T-helper 22 cell (primary cell): ENCODE data around the gene DDT.
"Not testable (repeated sequence)": the region's sequence is repeated elsewhere in the genome, so short reads cannot be mapped to it uniquely, and the experiment has no call there.

Experiments
- DNase-seq: peaks from one replicate; pipeline ENCODE4 v3.0.0-alpha.2; 2020; ENCODE audit warnings: low read depth

Gene DDT

DNA sequence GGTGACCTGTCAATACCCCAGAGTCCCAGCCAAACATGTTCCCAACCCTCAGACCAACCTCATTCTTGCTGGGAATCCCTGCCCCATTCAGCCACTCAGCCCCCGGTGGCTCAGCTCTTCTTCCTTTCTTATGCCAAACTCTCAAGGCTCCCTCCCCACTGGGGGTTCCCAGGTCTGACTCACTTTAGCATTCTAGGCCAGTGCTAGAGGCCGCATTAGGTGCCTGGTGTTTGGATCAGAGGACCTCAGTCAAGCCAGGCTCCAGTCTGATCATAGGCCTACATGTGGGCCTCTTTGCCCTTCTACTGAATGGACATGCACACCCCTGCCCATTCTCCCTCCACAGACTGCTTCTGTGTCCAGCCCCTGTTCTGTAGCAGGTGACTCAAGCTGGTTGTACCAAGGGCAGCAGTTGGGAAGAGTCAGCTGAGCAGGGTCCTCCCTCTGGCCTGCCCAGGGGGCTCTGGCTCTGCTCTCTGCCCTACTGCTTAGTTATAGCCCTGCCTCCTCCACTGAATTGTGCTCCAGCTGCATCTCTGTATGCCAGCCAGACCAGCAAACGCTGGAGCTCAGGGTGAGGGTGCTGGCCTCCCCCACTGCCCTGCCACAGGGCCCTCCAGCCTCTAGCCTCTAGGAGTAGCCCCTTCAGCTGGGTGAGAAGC is 15.5 kb upstream of the DDT start:
- not testable (repeated sequence) for DNase-seq

DNA sequence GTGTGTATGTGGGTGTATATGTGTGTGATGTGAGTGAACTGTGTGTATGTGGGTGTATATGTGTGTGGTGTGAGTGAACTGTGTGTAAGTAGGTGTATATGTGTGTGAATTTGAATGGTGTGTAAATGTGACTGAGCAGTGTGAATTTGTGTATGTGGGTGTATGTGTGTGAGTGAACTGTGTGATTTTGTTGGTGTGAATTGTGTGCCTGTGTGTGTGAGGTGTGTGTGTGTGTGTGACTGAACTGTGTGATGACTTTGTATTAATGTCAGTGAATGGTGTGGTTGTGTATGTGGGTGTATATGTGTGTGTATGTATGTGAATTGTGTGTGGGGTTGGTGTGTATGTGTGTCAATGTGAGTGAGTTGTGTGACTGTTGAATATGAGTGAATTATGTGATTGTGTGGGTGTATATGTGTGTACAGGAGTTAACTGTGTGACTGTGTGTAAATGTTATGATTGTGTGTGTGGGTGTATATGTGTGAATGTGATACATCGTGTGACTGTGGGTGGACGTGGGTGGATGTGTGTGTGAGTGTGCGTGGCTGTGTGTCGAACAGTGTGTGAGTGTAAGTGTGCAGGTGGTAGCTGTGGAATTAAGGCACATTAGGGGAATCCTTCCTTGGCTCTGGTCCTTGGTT is 12.4 kb upstream of the DDT start:
- DNase-seq, result not testable (repeated sequence)

DNA sequence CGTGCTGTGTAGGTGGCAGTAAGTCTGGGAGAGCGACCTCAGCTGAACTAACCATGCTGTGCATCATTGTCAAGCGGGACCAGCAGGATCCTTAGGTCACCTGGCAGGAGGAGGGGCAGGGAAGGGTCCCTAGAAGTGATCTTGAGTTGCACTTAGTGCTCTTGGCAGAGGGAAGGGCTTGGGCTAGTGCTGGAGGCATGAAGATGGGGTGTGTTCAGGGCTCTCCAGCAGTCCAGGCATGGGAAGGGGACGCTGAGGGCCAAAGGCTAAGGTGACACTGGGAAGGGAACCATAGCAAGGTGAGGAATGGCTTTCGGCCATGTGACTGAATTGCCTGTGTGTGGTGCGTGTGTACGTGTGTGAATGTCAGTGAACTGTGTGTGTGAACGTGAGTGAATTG is 11.8 kb upstream of the DDT start:
- DNase-seq, result not testable (repeated sequence)

DNA sequence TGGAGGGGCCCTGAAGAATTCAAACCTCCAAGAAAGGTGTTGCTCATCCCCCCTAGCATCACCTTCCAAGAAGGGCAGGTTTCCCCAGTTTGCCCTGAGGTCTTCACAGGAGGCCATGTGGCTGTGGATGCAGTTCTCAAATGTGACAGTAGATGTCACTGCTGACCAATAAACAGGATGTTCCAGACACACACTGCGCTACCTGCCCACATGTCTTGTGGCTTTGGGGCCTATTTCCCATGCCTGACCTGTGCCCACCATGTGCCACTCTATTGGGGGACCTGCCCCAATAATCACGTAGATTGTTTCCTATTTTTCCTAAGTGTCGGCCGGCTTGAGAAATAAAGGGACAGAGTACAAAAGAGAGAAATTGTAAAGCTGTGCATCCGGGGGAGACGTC is 10.2 kb upstream of the DDT start:
- DNase-seq, result no peak

DNA sequence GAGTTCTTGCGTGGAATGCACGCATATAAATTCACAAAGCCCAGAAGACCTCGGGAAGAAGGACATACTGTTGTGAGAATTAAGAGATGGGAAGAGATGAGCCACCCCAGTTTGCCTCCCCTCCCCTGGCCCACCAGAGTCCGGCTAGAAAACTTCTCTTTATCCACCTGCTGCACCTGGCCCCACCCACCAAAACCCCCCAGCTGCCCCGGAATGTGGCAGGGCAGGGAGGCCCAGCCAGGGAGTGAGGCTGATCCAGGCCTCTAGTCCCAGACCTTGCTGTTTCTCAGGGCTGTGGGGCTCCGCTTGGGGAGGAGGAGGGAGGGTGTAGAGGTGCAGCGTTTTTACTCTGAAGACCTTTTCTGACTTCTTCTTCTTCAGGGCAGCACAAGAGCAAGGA is 6.3 kb upstream of the DDT start:
- DNase-seq, result not testable (repeated sequence)

DNA sequence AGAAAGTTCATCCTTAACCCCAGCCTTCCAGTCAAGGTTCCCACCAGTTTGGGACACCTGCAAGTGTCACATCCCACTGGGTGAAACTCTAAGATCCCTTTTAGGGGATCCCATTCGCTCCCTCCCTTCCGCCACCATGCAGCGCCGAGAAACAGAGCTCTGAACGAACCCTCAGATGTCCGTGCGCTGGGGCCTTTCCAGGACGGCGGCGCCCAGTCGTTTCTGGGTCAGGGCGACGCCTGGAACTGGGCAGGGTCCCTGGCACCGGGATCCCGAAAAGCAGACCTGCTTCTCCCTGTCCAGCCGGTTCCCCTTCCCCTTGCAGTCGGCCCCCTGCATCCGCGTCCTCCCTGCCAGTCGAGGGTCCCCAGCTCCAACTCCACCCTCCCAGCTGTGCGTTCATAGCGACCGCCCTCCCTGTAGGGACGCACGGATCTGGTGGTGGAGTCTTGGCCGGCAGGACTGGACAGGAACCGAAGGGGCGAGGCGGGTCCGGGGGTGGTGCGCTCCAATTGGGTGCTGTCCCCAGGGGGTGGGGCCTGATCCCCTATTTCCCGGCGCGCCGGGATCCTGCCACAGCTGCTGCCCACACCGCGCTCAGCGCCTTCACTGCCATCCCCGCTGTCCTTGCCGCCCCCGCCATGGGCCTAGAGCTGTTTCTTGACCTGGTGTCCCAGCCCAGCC is 5.5 kb upstream of the DDT start, which contains the start of gene GSTT2:
GSTT2 (plus strand) TSS at position 578 of the 684 bp plus-strand sequence.
- DNase-seq, result not testable (repeated sequence)

DNA sequence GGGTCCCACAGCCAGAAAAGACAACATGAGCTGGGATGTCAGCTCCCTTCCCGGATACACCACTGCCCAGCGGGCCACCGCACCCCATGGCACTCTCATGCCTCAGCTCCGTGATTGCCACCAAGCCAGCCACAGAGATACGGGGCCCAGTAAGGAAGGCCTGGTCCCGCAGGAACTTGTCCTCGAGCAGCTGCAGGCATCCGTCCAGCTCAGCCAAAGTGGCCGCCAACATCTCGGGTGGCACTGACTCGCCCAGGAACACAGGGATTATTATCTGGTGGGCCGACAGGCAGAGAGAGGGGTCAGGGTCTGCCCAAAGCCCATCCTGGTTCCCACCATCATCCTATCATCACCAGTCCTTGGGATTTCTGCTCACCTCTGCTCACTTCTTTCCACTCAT is 3.1 kb upstream of the DDT start:
- DNase-seq, result not testable (repeated sequence)

DNA sequence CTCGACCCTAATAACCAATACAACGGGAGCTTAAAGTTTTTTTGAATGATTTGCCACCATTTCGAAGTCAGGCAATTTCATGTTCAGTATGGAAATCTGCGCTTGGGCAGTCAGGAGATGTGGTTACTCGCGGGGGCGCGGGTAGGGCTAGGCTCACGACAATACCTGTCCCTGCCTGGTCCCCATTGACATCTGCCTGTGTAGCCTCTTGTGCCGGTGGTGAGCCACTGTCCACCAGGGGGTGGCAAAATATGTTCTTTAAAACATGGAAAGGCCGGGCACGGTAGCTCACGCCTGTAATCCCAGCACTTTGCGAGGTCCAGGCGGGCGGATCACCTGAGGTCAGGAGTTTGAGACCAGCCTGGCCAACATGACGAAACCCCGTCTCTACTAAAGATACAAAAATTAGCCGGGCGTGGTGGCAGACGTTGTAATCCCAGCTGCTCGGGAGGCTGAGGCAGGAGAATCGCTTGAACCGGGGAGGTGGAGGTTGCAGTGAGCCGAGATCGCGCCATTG is 653 bp upstream of the DDT start:
- not testable (repeated sequence) for DNase-seq

DNA sequence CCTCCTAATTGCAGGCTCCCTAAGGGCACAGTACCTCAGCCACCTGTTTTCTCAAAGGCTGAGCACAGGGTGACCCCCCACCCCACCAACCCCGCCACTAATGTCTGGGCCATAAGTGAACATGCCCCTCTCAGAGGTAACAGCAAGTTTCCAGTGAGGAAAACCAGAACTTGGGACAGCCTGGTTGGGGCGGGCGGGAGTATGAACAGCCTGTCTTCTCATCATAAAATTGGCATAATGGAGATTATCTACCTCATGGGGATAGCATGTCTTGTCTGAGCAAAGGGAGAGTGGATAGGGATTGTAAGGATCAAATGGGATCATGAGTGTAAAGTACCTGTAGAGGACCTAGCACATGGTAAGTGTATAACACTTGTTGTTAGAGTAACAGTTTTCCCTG is 2.3 kb downstream of the DDT start:
- not testable (repeated sequence) for DNase-seq

DNA sequence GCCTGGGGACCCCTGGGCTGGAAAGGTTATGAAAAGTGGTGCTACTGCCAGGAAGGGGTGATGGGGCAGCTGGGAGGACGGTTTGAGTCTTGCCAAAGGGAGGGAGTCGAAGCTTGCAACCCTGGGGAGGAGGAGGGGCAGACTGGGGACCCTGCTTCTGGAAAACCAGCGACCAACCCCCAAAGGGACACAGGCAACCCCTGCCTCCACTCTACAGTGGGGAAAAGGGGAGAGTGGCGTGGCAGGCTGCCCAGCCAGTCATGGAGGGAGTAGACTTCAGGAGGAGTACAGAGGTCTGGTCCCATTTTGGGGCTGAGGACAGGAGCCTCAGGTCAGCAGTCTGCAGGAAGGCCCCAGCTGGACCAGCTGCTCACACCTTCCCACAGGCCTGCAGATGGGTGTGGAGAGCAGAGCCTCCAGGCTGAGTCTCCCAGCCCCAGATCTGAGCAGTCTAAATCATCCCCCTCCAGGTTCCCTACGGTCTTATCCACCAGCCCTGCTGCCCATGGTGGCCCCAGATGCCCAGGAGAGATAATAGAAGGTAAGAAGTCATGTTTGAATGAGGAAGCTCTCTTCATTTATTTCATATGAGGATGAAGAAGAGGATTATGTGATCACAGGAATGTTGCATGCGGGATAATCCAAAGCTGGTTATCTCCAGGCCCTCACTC is 3.3 kb downstream of the DDT start:
- no peak for DNase-seq

DNA sequence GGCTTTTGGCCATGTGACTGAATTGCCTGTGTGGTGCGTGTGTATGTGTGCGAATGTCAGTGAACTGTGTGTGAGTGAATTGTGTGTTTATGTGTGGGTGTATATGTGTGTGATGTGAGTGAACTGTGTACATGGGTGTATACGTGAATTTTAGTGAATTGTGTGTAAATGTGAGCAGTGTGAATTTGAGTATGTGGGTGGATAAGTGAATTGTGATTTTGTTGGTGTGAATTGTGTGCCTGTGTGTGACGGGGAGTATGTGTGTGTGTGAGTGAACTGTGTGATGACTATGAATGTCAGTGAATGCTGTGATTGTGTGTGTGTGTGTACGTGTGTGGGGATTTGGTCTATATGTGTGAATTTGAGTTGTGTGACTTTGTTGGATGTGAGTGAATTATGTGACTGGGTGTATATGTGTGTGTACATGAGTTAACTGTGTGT is 4.0 kb downstream of the DDT start:
- no peak for DNase-seq

DNA sequence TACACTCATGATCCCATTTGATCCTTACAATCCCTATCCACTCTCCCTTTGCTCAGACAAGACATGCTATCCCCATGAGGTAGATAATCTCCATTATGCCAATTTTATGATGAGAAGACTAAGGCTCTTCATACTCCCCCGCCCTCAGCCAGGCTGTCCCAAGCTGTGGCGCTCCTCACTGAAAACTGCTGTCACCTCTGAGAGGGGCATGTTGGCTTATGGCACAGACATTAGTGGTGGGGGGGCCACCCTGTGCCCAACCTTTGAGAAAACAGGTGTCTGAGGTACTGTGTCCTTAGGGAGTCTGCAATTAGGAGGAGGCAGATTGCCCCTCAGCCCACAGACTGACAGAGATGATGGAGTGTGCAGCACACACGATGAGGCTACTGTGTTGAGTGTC is 5.2 kb downstream of the DDT start:
- DNase-seq, result no peak

DNA sequence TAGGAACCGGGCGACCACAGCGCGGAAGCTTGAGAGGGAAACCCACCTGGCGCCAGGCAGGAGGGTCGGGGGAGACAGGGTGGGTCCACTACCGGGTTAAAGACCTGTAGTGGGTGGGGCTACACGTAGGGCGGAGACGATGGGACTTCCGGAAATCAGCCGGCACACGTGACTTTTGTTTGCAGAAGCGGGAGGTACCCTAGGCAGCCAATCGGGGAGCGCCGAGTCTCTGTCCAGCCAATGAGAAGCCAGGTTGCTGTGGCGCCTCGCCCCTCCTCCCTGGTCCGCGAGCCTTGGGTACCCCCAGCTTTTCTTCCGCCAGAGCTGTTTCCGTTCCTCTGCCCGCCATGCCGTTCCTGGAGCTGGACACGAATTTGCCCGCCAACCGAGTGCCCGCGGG is 7.7 kb downstream of the DDT start, which contains the start of gene DDTL:
DDTL (plus strand) TSS at position 321 of the 400 bp plus-strand sequence; CDS start at position 348, 27 bp downstream.
- not testable (repeated sequence) for DNase-seq

DNA sequence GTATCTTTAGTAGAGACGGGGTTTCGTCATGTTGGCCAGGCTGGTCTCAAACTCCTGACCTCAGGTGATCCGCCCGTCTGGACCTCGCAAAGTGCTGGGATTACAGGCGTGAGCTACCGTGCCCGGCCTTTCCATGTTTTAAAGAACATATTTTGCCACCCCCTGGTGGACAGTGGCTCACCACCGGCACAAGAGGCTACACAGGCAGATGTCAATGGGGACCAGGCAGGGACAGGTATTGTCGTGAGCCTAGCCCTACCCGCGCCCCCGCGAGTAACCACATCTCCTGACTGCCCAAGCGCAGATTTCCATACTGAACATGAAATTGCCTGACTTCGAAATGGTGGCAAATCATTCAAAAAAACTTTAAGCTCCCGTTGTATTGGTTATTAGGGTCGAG is 8.1 kb downstream of the DDT start:
- not testable (repeated sequence) for DNase-seq

DNA sequence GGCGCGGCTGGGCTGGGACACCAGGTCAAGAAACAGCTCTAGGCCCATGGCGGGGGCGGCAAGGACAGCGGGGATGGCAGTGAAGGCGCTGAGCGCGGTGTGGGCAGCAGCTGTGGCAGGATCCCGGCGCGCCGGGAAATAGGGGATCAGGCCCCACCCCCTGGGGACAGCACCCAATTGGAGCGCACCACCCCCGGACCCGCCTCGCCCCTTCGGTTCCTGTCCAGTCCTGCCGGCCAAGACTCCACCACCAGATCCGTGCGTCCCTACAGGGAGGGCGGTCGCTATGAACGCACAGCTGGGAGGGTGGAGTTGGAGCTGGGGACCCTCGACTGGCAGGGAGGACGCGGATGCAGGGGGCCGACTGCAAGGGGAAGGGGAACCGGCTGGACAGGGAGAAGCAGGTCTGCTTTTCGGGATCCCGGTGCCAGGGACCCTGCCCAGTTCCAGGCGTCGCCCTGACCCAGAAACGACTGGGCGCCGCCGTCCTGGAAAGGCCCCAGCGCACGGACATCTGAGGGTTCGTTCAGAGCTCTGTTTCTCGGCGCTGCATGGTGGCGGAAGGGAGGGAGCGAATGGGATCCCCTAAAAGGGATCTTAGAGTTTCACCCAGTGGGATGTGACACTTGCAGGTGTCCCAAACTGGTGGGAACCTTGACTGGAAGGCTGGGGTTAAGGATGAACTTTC is 13.0 kb downstream of the DDT start, which contains the start of gene GSTT2B:
GSTT2B (minus strand) TSS at position 112 of the 688 bp plus-strand sequence; CDS start at position 48, 64 bp downstream.
- not testable (repeated sequence) for DNase-seq

DNA sequence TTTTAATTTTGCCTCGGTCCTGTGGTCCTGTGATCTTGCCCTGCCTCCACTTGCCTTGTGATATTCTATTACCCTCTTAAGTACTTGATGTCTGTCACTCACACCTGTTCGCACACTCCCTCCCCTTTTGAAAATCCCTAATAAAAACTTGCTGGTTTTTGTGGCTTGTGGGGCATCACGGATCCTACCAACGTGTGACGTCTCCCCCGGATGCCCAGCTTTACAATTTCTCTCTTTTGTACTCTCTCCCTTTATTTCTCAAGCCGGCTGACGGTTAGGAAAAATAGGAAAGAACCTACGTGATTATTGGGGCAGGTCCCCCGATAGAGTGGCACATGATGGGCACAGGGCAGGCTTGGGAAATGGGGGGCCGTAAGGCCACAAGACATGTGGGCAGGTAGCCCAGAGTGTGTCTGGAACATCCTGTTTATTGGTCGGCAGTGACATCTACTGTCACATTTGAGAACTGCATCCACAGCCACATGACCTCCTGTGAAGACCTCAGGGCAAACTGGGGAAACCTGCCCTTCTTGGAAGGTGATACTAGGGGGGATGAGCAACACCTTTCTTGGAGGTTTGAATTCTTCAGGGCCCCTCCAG is 17.8 kb downstream of the DDT start:
- peak; percentile 52 for DNase-seq

DNA sequence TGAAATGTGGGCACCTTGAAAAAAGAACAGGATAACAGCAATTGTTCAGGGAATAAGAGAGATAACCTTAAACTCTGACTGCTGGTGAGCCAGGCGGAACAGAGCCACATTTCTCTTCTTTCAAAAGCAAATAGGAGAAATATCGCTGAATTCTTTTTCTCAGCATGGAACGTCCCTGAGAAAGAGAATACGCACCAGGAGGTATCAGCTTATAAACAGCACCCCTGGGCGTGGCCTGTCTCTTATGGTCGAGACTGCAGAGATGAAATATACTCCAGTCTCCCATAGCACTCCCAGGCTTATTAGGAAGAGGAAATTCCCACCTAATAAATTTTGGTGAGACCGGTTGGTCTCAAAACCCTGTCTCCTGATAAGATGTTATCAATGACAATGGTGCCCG is 18.4 kb downstream of the DDT start:
- not testable (repeated sequence) for DNase-seq

DNA sequence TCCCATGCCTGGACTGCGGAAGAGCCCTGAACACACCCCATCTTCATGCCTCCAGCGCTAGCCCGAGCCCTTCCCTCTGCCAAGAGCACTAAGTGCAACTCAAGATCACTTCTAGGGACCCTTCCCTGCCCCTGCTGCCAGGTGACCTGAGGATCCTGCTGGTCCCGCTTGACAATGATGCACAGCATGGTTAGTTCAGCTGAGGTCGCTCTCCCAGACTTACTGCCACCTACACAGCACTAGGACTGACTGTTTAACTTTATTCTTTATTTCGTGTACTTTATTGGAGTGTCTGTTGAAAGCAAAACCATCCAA is 19.3 kb downstream of the DDT start:
- not testable (repeated sequence) for DNase-seq

DNA sequence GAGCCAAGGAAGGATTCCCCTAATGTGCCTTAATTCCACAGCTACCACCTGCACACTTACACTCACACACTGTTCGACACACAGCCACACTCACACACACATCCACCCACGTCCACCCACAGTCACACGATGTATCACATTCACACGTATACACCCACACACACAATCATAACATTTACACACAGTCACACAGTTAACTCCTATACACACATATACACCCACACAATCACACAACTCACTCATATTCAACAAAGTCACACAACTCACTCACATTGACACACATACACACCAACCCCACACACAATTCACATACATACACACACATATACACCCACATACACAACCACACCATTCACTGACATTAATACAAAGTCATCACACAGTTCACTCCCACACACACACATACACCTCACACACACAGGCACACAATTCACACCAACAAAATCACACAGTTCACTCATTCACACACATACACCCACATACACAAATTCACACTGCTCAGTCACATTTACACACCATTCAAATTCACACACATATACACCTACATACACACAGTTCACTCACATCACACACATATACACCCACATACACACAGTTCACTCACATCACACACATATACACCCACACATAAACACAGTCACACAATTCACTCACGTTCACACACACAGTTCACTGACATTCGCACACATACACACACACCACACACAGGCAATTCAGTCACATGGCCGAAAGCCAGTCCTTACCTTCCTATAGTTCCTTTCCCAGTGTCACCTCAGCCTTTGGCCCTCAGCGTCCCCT is 19.8 kb downstream of the DDT start:
- DNase-seq, result not testable (repeated sequence)

DNA sequence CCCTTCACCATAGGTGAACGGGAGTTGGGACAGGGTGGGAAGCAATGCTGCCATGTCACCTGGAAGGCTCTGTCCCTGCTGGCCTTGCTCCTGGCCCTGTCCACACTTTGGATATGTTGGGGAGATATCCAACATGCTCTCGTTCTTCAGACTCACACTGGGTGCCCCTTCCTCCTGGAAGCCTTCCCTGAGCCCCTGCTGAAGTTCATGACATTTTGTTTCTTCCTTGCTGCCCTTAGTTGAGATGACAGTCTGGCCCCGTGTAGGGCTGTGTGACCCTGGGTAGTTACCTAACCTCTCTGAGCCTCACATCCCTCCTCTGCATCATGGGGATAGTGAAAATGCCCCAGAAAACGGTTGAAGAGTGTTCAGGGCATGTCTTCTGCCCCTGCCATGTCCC is 20.8 kb downstream of the DDT start:
- not testable (repeated sequence) for DNase-seq
